ENCODE results near the gene ARHGAP30.
A peak's percentile ranks its signal among the peaks of the same experiment; 100 is the strongest.
"Not testable (repeated sequence)": the region's sequence is repeated elsewhere in the genome, so short reads cannot be mapped to it uniquely, and the experiment has no call there.

Gene ARHGAP30

GRCh38 chr1:161069731-161070270, at the start of gene ARHGAP30:
Gene ARHGAP30, minus strand, starts transcription at chr1:161069891. Its CDS starts 267 bp downstream, at chr1:161069624.
- no peak within 1 kb of the TSS for H3K4me3 ChIP-seq (ENCODE audit: low read length)
- DNase-seq (ENCODE audit: low read depth) = no peak
- TF ChIP-seq CTCF (conservative IDR thresholded peaks at IDR 0.05; ENCODE audit: low read depth, low read length) = no peak

GRCh38 chr1:161117759-161118581, 48.3 kb upstream of the ARHGAP30 start, which contains the start of the genes NIT1 and PFDN2:
Gene NIT1, plus strand, starts transcription at chr1:161118105. Its CDS starts 72 bp downstream, at chr1:161118177.
Gene PFDN2, minus strand, starts transcription at chr1:161118037. Its CDS starts 11 bp downstream, at chr1:161118026.
- peak; percentile 28 for DNase-seq (ENCODE audit: low read depth)
- no peak for TF ChIP-seq CTCF (conservative IDR thresholded peaks at IDR 0.05; ENCODE audit: low read depth, low read length)
- H3K4me3 ChIP-seq (ENCODE audit: low read length) = peak within 1 kb of the TSS; percentile 100

- not testable (repeated sequence) for DNase-seq (ENCODE audit: low read depth); H3K4me3 ChIP-seq (ENCODE audit: low read length)
Observed at GRCh38 chr1:161115961-161116360, 46.3 kb upstream of the ARHGAP30 start.

- DNase-seq (ENCODE audit: low read depth) = no peak
- no peak overlapping the region for H3K4me3 ChIP-seq (ENCODE audit: low read length)
- no peak for TF ChIP-seq CTCF (conservative IDR thresholded peaks at IDR 0.05; ENCODE audit: low read depth, low read length)
Observed at GRCh38 chr1:161115132-161115711, 45.5 kb upstream of the ARHGAP30 start.

- no peak overlapping the region for H3K4me3 ChIP-seq (ENCODE audit: low read length)
- no peak for TF ChIP-seq CTCF (conservative IDR thresholded peaks at IDR 0.05; ENCODE audit: low read depth, low read length)
- no peak for DNase-seq (ENCODE audit: low read depth)
Observed at GRCh38 chr1:161114556-161114955, 44.9 kb upstream of the ARHGAP30 start.

GRCh38 chr1:161113915-161114314, 44.2 kb upstream of the ARHGAP30 start:
- no peak overlapping the region for H3K4me3 ChIP-seq (ENCODE audit: low read length)
- TF ChIP-seq CTCF (conservative IDR thresholded peaks at IDR 0.05; ENCODE audit: low read depth, low read length) = no peak
- DNase-seq (ENCODE audit: low read depth) = no peak

GRCh38 chr1:161111527-161111926, 41.8 kb upstream of the ARHGAP30 start:
- TF ChIP-seq CTCF (conservative IDR thresholded peaks at IDR 0.05; ENCODE audit: low read depth, low read length) = no peak
- H3K4me3 ChIP-seq (ENCODE audit: low read length) = no peak overlapping the region
- DNase-seq (ENCODE audit: low read depth) = no peak

Measured in retinal pigment epithelial cell (primary cell).